HS-27A (cell line): ENCODE measurements around the gene BHLHE41.
A peak's percentile ranks its signal among the peaks of the same experiment; 100 is the strongest.

ENCODE experiments used
- DNase-seq: peaks from one replicate; pipeline ENCODE4 v3.0.0-alpha.2; 2012; ENCODE audit warnings: low read depth, missing footprints

The BHLHE41 gene

GRCh38 chr12:26134540-26134939 lies 9.7 kb upstream of the BHLHE41 start:
- no peak for DNase-seq

GRCh38 chr12:26133521-26133920 lies 8.7 kb upstream of the BHLHE41 start:
- no peak for DNase-seq

- no peak for DNase-seq
Measured at GRCh38 chr12:26132866-26133265, 8.0 kb upstream of the BHLHE41 start.

DNA sequence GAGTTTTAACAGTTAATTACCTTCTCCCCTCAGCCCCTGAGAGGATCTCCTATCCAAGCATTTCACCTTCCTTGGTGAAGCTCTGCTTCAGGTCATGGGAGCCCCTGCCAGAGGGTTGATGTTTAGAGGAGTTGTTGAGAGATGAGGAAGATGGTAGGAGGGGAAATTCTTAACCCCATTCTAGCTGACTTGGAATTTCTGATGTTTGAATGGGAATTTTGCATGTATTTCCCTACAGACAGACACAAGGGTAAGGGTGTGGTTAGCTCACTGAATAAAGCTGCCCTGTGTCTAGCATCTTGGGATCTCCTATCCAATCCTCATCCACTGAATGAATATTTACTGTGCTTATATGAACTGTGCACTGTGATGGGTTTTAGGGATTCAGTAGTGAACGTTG lies 7.1 kb upstream of the BHLHE41 start:
- no peak for DNase-seq

DNA sequence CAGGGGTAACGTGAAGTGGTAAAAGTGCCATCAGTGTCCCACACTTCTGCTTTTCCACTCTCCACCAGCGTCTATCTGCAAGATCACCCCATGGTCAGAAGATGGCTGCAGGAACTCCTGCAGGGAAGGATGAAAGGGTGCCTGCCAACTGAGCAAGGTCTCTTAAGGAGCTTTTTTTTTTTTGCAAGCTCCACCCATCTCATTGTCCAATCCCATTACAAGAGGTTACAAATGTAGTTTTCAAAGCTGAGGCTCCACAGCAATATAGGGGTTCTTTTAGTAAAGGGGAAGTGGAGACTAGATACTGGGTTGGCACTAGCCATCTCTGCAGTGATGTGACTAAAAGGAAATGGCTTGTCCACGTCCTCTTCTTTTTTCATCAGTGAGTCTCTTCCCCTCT lies 5.9 kb upstream of the BHLHE41 start:
- DNase-seq, result no peak

- DNase-seq, result no peak
Measured at GRCh38 chr12:26128168-26128567, 3.3 kb upstream of the BHLHE41 start.

DNA sequence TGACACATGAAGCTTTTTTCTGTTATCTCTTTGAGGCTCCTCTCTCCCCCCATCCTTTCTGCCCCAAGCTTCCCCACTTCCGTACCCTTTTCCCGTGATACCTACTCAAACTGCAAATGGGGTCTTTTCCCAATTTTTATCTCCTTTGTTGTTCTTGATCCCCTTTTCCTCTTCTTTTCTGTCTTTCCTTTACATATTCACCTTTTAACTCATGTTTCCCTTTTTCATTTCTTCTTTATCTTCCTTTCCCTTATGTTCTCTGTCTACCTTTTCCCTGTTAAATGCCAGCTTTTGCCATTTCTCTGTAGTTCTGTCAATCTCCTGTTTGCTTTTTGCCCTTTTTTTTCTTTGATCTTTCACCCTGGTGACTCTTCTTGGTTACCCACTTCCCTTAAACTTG lies 2.6 kb upstream of the BHLHE41 start:
- DNase-seq, result no peak

- peak; percentile 66 for DNase-seq
Measured at GRCh38 chr12:26126340-26127284, 1.8 kb upstream of the BHLHE41 start.

DNA sequence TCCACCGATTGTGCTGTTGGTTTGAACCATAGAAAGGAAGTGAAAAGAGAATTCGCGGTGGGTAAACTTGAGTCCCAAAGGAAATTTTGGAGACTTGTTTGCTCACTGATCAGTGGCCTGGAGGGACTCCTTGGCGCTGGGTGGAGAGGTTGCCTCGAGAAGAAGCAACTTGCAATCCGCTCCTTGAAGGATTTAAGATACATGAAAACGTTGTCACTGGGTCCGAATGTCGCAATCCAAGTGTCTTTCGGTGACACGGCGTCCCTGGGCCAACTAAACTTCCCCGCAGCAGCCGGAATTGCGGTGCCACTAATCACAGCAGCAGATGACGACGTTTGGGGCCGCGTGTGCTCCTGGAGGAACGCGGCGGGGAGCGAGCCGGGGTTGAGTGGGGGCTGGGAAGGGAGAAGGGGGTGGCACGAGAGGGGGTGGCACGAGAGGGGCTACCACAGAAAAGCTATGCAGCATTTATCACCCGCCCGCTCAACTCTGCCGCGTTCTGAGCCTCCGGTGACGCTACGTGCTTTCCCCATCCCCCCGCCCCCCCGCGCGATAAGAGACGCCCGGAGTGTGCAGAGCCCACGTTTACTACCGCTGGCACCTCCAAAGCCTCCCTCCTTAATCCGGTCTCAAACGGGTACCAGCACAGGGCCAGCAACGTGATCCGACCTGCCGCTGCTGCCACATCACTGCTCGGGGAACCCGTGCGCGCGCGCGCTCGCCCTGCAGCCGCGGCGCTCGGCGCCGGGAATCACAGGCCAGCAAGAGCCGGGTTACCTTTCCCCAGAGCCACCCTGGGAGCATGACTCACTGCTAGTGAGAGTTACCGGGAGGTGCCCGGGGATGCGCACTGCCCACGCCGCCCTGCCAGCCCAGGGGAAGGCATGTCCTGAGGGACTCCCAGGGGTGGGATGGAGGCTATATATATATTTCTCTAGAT lies 833 bp upstream of the BHLHE41 start:
- peak; percentile 79 for DNase-seq

DNA sequence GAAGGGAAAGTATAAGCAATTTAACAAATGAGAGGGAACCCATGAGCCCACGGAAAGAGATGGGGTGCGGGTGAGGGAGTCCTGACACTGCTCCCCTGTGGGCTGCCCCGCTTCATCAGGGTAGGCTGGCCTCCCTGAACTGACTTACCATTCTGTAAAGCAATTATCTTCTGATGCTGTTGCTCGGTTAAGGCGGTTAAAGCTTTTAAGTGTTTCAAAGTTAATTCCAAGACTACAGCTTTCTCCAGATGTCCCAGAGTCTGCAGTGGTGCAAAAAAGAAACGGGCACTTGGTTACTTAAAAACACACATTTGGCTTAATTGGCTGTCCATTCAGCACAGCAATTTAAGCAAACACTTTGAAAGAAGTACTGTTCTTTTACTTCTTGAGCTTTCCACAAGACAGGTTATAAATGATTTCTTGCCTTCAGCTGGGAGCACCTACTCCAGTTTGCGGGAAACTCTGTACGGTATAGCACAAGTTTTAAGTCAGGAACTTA lies 1.3 kb downstream of the BHLHE41 start:
- no peak for DNase-seq

DNA sequence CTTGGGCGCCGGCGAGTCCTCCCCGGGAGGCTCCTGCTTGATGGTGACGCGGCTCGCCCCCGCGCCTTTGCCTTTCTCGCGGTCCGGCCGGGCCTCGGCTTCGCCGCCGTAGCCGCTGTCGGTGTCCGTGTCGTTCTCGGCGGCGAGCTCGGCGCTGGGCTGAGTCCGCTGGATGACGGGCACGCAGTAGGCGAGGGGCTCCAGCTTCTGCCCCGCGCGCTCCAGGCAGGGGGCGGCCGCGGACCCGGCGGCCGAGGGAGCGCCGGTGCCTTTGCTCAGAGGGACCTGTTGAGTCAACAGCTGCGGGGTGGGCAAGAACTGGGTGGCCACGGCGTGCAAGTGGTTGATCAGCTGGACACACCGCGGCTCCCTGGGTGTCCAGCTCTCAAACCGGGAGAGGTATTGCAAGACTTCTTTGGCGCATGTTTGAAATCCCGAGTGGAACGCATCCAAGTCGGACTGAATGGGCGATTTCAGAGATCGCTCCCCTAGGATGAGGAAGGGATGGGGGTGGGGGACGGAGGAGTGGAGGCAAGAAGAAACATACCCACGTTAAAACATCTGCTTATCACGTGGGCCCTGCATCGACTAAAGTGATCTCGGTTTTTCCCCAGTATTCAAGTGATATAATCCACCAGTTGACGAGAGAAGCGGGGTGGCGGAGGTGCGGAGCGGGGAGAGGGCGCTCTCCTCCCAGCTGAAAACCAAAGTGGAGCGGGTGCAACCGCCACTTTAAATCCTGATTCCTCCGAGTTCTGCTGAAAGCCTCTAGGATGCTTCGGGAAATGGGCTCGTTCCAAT lies 2.0 kb downstream of the BHLHE41 start:
- DNase-seq, result peak; percentile 67

GRCh38 chr12:26122061-26122680 lies 2.7 kb downstream of the BHLHE41 start:
- no peak for DNase-seq

- DNase-seq, result no peak
Measured at GRCh38 chr12:26121323-26122060, 3.3 kb downstream of the BHLHE41 start.

GRCh38 chr12:26120561-26121274 lies 4.1 kb downstream of the BHLHE41 start:
- no peak for DNase-seq

GRCh38 chr12:26119391-26119989 lies 5.3 kb downstream of the BHLHE41 start:
- DNase-seq, result peak; percentile 40

- no peak for DNase-seq
Measured at GRCh38 chr12:26118308-26118707, 6.5 kb downstream of the BHLHE41 start.

- DNase-seq, result no peak
Measured at GRCh38 chr12:26116829-26117715, 7.8 kb downstream of the BHLHE41 start.

GRCh38 chr12:26114720-26115401 lies 10.0 kb downstream of the BHLHE41 start:
- DNase-seq, result no peak
